ENCODE data around the gene KLK3.

GRCh38 chr19:50832666-50833065, 22.0 kb upstream of the KLK3 start:
- TF ChIP-seq CTCF (IDR thresholded peaks at IDR 0.05) = no peak
- no peak for TF ChIP-seq POLR2A (IDR thresholded peaks at IDR 0.05)

Data from esophagus squamous epithelium (tissue), 4 donors.